ENCODE data around the gene ANKRD16.

The ANKRD16 gene

DNA sequence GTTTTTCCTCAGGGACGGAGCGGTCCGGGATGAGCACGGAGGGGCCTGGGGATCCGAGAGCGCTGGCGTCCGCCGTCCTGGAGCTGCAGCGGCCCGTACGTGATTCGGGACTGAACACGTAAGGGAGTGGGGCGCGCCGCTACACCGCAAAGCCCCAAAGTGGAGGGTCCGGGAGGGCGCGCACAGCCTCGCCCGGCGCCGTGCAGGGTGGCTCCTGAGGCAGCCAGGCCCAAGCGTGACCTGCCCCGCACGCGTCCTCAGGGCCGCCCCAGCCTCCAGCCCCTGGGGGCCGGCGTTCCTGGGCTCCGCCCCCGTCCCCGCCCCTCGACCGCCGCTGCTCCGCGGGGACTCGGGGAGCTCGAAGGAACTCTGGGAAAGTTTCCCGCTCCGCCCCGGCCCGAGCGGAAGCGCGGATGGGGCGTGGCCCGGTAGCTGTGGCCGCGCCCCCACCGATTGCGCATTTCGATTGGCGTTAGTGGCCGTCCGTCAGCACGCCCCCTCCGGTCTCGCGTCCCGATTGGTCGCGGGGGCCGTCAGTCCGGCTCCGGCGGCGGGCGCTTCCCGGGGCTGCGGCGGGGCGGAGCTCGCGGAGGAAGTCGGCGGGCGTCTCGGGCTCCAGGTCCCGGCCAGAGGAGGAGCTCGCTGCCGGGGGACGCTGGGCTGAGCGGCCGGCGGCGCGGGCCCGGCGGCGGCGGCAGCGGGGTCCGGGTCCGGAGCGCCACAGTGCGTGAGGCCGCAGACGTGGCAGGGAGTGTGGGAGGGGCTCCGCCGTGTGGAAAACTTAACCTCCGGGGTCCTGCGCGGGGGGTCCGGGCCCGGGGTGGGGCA is at the start of gene ANKRD16, which contains the start of gene FBH1:
Gene ANKRD16, minus strand, starts transcription at position 270 of the 828 bp plus-strand sequence. CDS start 539 bp downstream, outside the sequence.
Gene FBH1, plus strand, starts transcription at position 620 of the 828 bp plus-strand sequence. Its CDS starts 103 bp downstream, at position 723.
- H3K9me3 ChIP-seq = no peaks in the 10 kb centered on the region
- TF ChIP-seq, protein P1, sequence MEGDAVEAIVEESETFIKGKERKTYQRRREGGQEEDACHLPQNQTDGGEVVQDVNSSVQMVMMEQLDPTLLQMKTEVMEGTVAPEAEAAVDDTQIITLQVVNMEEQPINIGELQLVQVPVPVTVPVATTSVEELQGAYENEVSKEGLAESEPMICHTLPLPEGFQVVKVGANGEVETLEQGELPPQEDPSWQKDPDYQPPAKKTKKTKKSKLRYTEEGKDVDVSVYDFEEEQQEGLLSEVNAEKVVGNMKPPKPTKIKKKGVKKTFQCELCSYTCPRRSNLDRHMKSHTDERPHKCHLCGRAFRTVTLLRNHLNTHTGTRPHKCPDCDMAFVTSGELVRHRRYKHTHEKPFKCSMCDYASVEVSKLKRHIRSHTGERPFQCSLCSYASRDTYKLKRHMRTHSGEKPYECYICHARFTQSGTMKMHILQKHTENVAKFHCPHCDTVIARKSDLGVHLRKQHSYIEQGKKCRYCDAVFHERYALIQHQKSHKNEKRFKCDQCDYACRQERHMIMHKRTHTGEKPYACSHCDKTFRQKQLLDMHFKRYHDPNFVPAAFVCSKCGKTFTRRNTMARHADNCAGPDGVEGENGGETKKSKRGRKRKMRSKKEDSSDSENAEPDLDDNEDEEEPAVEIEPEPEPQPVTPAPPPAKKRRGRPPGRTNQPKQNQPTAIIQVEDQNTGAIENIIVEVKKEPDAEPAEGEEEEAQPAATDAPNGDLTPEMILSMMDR (IDR thresholded peaks at IDR 0.05) = peak; percentile 45
- H3K36me3 ChIP-seq = peaks cover 8% of the 10 kb centered on the region
- H3K27ac ChIP-seq = peak within 1 kb of the TSS; percentile 78
- H3K27me3 ChIP-seq = peaks cover 11% of the 10 kb centered on the region
- peak within 1 kb of the TSS; percentile 79 to 99 for H3K4me3 ChIP-seq (ENCODE audit: low read depth in 1 of 2, low read length in 1 of 2)
- peaks cover 18 to 19% of the 10 kb centered on the region in 2 experiments for H3K4me1 ChIP-seq (ENCODE audit: control insufficient read depth in 1 of 2, insufficient read depth in 1 of 2, low read depth in 1 of 2, low read length in 1 of 2)

DNA sequence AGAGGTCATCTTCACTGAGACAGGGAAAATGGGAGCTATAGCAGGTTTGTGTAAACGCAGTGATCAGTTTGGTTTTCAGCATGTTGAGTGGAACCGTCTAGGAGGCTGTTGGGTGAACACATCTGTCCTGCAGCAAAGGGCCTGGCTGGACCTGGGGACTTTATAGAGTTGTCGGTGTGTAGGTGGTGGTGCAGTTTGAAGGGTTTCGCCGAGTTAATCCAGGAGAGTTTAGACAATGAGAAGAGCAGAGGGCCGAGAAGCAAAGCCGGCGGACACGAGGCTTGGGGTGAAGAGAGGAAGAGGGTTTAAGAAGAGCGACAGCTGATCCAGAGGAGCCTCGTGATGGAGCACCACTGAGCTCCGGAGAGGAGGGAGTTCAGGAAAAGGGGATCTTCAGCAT is 48.6 kb upstream of the ANKRD16 start:
- H3K27ac ChIP-seq = no peak overlapping the region
- TF ChIP-seq, protein P1 (IDR thresholded peaks at IDR 0.05) = no peak
- H3K27me3 ChIP-seq = no peaks in the 10 kb centered on the region
- H3K9me3 ChIP-seq = no peaks in the 10 kb centered on the region
- no peak overlapping the region for H3K4me3 ChIP-seq (ENCODE audit: low read depth in 1 of 2, low read length in 1 of 2)
- peaks cover 49% of the 10 kb centered on the region for H3K36me3 ChIP-seq
- H3K4me1 ChIP-seq (ENCODE audit: control insufficient read depth in 1 of 2, insufficient read depth in 1 of 2, low read depth in 1 of 2, low read length in 1 of 2) = peaks cover 3 to 6% of the 10 kb centered on the region in 2 experiments

DNA sequence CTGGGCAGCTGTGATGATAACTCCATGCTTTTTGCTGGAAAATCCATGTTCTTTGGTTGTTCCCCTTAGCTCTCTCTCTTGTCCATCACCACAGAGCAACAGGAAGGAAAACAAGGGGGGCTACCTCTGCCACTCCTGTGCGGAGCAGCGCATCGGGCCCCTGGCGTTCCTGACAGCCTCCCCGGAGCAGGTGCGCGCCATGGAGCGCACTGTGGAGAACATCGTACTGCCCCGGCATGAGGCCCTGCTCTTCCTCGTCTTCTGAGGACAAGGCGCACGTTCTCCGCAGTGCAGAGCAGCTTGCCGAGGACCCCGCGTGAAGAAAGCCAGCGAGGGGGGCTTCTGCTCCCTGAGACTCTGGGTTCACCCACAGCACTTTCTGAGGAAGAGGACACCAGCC is 47.3 kb upstream of the ANKRD16 start:
- Histone ChIP-seq H3K36me3 (peaks cover 60% of the 10 kb centered on the region), H3K4me3 (ENCODE audit: low read depth in 1 of 2, low read length in 1 of 2) (no peak overlapping the region), H3K4me1 (ENCODE audit: control insufficient read depth in 1 of 2, insufficient read depth in 1 of 2, low read depth in 1 of 2, low read length in 1 of 2) (no peaks in the 10 kb centered on the region), H3K27me3 (no peaks in the 10 kb centered on the region), H3K9me3 (no peaks in the 10 kb centered on the region), H3K27ac (no peak overlapping the region)
- TF ChIP-seq, protein P1 (IDR thresholded peaks at IDR 0.05) = no peak

DNA sequence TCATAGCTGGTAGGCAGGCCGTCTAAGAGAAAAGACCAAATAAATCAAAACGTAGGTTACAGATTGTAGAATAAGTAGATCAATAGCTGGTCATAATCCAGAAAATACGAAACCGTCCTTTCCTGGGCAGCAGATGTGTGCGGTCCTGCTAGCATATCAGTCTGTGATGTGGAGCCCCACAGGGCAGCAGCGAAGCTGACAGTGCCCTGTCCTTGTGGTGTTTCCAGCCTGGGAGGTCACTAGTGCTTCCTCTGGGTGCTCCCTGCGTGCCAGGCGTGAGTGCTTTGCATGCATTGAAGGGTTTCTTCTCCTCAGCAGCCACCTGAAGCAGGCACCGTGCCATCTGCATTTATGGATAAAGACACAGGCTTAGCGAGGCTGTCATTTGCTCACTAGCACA is 45.9 kb upstream of the ANKRD16 start:
- H3K9me3 ChIP-seq = no peaks in the 10 kb centered on the region
- no peaks in the 10 kb centered on the region for H3K4me1 ChIP-seq (ENCODE audit: control insufficient read depth in 1 of 2, insufficient read depth in 1 of 2, low read depth in 1 of 2, low read length in 1 of 2)
- TF ChIP-seq, protein P1 (IDR thresholded peaks at IDR 0.05) = no peak
- no peak overlapping the region for H3K27ac ChIP-seq
- no peaks in the 10 kb centered on the region for H3K27me3 ChIP-seq
- H3K4me3 ChIP-seq (ENCODE audit: low read depth in 1 of 2, low read length in 1 of 2) = no peak overlapping the region
- peaks cover 74% of the 10 kb centered on the region for H3K36me3 ChIP-seq

DNA sequence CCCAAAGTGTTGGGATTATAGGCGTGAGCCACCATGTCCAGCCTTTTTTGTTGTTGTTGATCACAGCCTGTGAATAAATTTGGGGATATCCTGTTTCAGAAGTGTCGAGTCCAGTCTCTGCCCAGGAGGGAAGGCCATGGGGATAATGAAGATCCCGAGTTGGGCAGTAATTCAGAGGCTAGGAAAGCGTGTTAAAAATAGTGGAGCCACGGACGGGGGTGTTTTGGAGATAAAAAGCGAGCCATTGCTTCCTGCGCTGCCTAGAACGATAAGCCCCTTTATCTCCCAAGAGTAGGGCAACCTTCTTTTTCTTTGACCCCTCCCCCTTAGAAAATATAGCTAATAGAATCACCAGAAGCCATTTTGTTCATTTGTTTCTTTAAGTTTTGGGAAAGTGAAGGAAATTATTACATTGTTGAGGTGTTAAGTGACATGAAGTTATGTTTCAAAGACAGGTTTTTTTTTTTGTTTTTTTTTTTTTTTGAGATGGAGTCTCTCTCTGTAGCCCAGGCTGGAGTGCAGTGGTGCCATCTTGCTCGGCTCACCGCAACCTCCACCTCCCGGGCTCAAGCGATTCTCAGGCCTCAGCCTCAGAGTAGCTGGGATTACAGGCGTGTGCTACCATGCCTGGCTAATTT is 44.3 kb upstream of the ANKRD16 start:
- Histone ChIP-seq H3K36me3 (peaks cover 89% of the 10 kb centered on the region), H3K4me1 (ENCODE audit: control insufficient read depth in 1 of 2, insufficient read depth in 1 of 2, low read depth in 1 of 2, low read length in 1 of 2) (no peaks in the 10 kb centered on the region), H3K27me3 (no peaks in the 10 kb centered on the region), H3K27ac (no peak overlapping the region), H3K9me3 (no peaks in the 10 kb centered on the region), H3K4me3 (ENCODE audit: low read depth in 1 of 2, low read length in 1 of 2) (no peak overlapping the region)
- TF ChIP-seq, protein P1 (IDR thresholded peaks at IDR 0.05) = no peak
